Calu3 (cell line): ENCODE results near the gene MLIP. TPM values are rescaled to one million over a fixed set of nuclear protein-coding genes. Genes with fewer than 3 reads are reported as not detected.

Experiments
- BruUV-seq: library from RNA; stranded (reverse); fragments of 400-500 nt; replicated peaks from 2 replicates; lab custom pipeline; 2021; lab: Mats Ljungman, UMichigan
- CTCF ChIA-PET: fragments of 300-600 bp; sonication (Branson Sonifier 250); formaldehyde crosslinking; loops from one replicate; lab custom pipeline; 2022; ENCODE audit warnings: antibody characterized with exemption; lab: Charles Lee
- DNase-seq: peaks from one replicate; pipeline ENCODE4 v3.0.0; 2022
- H3K27ac Mint-ChIP-seq: one replicate; pipeline ENCODE4 v1.8.0; 2022; ENCODE audit warnings: mixed read lengths; ENCODE audit not compliant: unreplicated experiment
- H3K27me3 Mint-ChIP-seq: one replicate; pipeline ENCODE4 v1.8.0; 2022; ENCODE audit warnings: mixed read lengths; ENCODE audit not compliant: unreplicated experiment
- H3K36me3 Mint-ChIP-seq: one replicate; pipeline ENCODE4 v1.8.0; 2022; ENCODE audit warnings: mild to moderate bottlenecking, moderate library complexity, mixed read lengths; ENCODE audit not compliant: insufficient read depth, unreplicated experiment
- H3K4me1 Mint-ChIP-seq: one replicate; pipeline ENCODE4 v1.8.0; 2022; ENCODE audit warnings: mild to moderate bottlenecking, low read depth, mixed read lengths; ENCODE audit not compliant: unreplicated experiment
- H3K4me3 Mint-ChIP-seq: one replicate; pipeline ENCODE4 v1.8.0; 2022; ENCODE audit warnings: mild to moderate bottlenecking, low read depth, moderate library complexity, mixed read lengths; ENCODE audit not compliant: unreplicated experiment
- H3K9me3 Mint-ChIP-seq: one replicate; pipeline ENCODE4 v1.8.0; 2022; ENCODE audit warnings: low read depth, mixed read lengths; ENCODE audit not compliant: unreplicated experiment
- intact Hi-C: fragments of 100-400 bp; cut with micrococcal nuclease; formaldehyde crosslinking; loops from one replicate; pipeline ENCODE4 v1.10.0; 2022; ENCODE audit not compliant: unreplicated experiment
- total RNA-seq: library from RNA; stranded (reverse); gene quantifications from 2 replicates; pipeline ENCODE4 v1.2.3, GENCODE V29; 2022
- TF ChIP-seq, protein P1 (sequence below): fragments of 200-600 bp; IDR thresholded peaks from one replicate; pipeline ENCODE4 v1.8.0; 2022; ENCODE audit warnings: antibody characterized with exemption; ENCODE audit not compliant: unreplicated experiment

MLIP gene
- total RNA-seq, 1 experiment from 2014 or later, result 1.4 TPM

DNA sequence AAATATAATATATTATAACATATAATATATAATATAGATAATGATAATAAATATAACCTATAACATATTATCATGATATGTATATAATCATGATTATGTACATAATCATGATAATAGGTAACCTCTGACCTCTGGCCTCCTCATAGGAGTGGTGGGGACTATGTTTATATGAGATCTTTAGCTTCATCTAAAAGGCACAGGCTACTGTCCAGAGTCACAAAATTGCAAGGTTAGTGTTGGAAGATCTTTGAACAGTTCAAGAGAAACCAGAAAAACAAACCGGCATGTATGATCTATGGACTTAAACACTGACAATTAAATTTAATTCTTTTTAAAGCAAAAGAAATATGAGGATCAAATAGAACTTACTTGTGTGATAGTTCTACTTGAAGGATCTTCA, 141.3 kb downstream of the MLIP start:
- Mint-ChIP-seq H3K27ac (no peak overlapping the region), H3K27me3 (no peaks in the 10 kb centered on the region), H3K4me1 (no peaks in the 10 kb centered on the region), H3K36me3 (no peaks in the 10 kb centered on the region), H3K4me3 (no peak overlapping the region), H3K9me3 (no peaks in the 10 kb centered on the region)
- TF ChIP-seq, protein P1, sequence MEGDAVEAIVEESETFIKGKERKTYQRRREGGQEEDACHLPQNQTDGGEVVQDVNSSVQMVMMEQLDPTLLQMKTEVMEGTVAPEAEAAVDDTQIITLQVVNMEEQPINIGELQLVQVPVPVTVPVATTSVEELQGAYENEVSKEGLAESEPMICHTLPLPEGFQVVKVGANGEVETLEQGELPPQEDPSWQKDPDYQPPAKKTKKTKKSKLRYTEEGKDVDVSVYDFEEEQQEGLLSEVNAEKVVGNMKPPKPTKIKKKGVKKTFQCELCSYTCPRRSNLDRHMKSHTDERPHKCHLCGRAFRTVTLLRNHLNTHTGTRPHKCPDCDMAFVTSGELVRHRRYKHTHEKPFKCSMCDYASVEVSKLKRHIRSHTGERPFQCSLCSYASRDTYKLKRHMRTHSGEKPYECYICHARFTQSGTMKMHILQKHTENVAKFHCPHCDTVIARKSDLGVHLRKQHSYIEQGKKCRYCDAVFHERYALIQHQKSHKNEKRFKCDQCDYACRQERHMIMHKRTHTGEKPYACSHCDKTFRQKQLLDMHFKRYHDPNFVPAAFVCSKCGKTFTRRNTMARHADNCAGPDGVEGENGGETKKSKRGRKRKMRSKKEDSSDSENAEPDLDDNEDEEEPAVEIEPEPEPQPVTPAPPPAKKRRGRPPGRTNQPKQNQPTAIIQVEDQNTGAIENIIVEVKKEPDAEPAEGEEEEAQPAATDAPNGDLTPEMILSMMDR, result no peak
- no TSS peak for BruUV-seq
- no peak for DNase-seq
- intact Hi-C loops, result no loop called here
- CTCF ChIA-PET, result no interaction called here

GRCh38 chr6:54252916-54253315, 141.7 kb downstream of the MLIP start:
- H3K36me3 Mint-ChIP-seq, result no peaks in the 10 kb centered on the region
- no peak overlapping the region for H3K27ac Mint-ChIP-seq
- H3K9me3 Mint-ChIP-seq, result no peaks in the 10 kb centered on the region
- intact Hi-C loops, result no loop called here
- DNase-seq, result no peak
- TF ChIP-seq, protein P1, result no peak
- CTCF ChIA-PET, result no interaction called here
- no TSS peak for BruUV-seq
- H3K4me3 Mint-ChIP-seq, result no peak overlapping the region
- H3K27me3 Mint-ChIP-seq, result no peaks in the 10 kb centered on the region
- H3K4me1 Mint-ChIP-seq, result no peaks in the 10 kb centered on the region

GRCh38 chr6:54254886-54255285, 143.6 kb downstream of the MLIP start:
- no peak overlapping the region for H3K4me3 Mint-ChIP-seq
- CTCF ChIA-PET, result no interaction called here
- no peaks in the 10 kb centered on the region for H3K9me3 Mint-ChIP-seq
- no peaks in the 10 kb centered on the region for H3K36me3 Mint-ChIP-seq
- no TSS peak for BruUV-seq
- intact Hi-C loops, result no loop called here
- TF ChIP-seq, protein P1, result no peak
- H3K27ac Mint-ChIP-seq, result no peak overlapping the region
- no peaks in the 10 kb centered on the region for H3K27me3 Mint-ChIP-seq
- no peaks in the 10 kb centered on the region for H3K4me1 Mint-ChIP-seq
- no peak for DNase-seq

DNA sequence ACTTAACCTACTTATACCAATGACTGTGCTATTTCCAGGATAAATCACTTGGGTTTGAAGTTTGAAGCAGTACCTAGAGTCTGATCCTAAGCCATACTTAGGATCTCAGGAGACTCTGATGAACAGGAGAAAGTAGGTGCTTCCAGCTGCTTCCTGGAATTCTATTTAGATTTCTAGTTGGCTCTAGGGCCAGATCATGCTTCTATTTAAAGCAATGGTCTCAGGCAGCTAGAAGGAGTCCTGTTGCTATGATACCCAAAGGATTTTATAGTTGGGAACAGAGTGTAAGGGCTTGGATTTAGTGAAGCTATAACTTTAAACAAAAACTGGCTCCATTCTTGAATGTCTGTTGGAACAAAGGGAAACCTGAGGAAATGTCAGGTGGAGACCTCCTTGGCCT, 144.6 kb downstream of the MLIP start:
- intact Hi-C loops, result no loop called here
- BruUV-seq, result no TSS peak

More for the DNA sequence above, 144.6 kb downstream of the MLIP start:
- Mint-ChIP-seq H3K27me3 (no peaks in the 10 kb centered on the region), H3K27ac (no peak overlapping the region), H3K4me3 (no peak overlapping the region), H3K36me3 (no peaks in the 10 kb centered on the region), H3K9me3 (no peaks in the 10 kb centered on the region), H3K4me1 (peaks cover 6% of the 10 kb centered on the region)
- TF ChIP-seq, protein P1, result no peak
- no peak for DNase-seq
- CTCF ChIA-PET, result no interaction called here
